ENCODE measurements around the gene ARSI.

The ARSI gene

GRCh38 chr5:150318613-150319483 lies 16.1 kb upstream of the ARSI start:
- Histone ChIP-seq H3K9me3 (no peaks in the 10 kb centered on the region), H3K4me1 (ENCODE audit: control insufficient read depth in 1 of 2, insufficient read depth in 1 of 2, low read depth in 1 of 2, low read length in 1 of 2) (no peaks in the 10 kb centered on the region), H3K27me3 (no peaks in the 10 kb centered on the region), H3K4me3 (ENCODE audit: low read depth in 1 of 2, low read length in 1 of 2) (no peak overlapping the region), H3K36me3 (no peaks in the 10 kb centered on the region), H3K27ac (no peak overlapping the region)
- TF ChIP-seq CTCF (IDR thresholded peaks at IDR 0.05) = no peak

- Histone ChIP-seq H3K27ac (no peak overlapping the region), H3K4me1 (ENCODE audit: control insufficient read depth in 1 of 2, insufficient read depth in 1 of 2, low read depth in 1 of 2, low read length in 1 of 2) (no peaks in the 10 kb centered on the region), H3K36me3 (no peaks in the 10 kb centered on the region), H3K4me3 (ENCODE audit: low read depth in 1 of 2, low read length in 1 of 2) (no peak overlapping the region), H3K27me3 (no peaks in the 10 kb centered on the region), H3K9me3 (no peaks in the 10 kb centered on the region)
- TF ChIP-seq CTCF (IDR thresholded peaks at IDR 0.05) = no peak
These were observed 14.6 kb upstream of the ARSI start for GRCh38 chr5:150317048-150318003.

- Histone ChIP-seq H3K36me3 (no peaks in the 10 kb centered on the region), H3K27me3 (no peaks in the 10 kb centered on the region), H3K27ac (no peak overlapping the region), H3K4me1 (ENCODE audit: control insufficient read depth in 1 of 2, insufficient read depth in 1 of 2, low read depth in 1 of 2, low read length in 1 of 2) (no peaks in the 10 kb centered on the region), H3K9me3 (no peaks in the 10 kb centered on the region), H3K4me3 (ENCODE audit: low read depth in 1 of 2, low read length in 1 of 2) (no peak overlapping the region)
- no peak for TF ChIP-seq CTCF (IDR thresholded peaks at IDR 0.05)
These were observed 13.6 kb upstream of the ARSI start for GRCh38 chr5:150316320-150316719.

GRCh38 chr5:150315245-150315644 lies 12.5 kb upstream of the ARSI start:
- Histone ChIP-seq H3K36me3 (no peaks in the 10 kb centered on the region), H3K27me3 (no peaks in the 10 kb centered on the region), H3K4me3 (ENCODE audit: low read depth in 1 of 2, low read length in 1 of 2) (no peak overlapping the region), H3K27ac (no peak overlapping the region), H3K4me1 (ENCODE audit: control insufficient read depth in 1 of 2, insufficient read depth in 1 of 2, low read depth in 1 of 2, low read length in 1 of 2) (no peaks in the 10 kb centered on the region), H3K9me3 (no peaks in the 10 kb centered on the region)
- TF ChIP-seq CTCF (IDR thresholded peaks at IDR 0.05) = no peak

GRCh38 chr5:150313921-150314716 lies 11.4 kb upstream of the ARSI start:
- Histone ChIP-seq H3K9me3 (no peaks in the 10 kb centered on the region), H3K27ac (no peak overlapping the region), H3K36me3 (no peaks in the 10 kb centered on the region), H3K4me1 (ENCODE audit: control insufficient read depth in 1 of 2, insufficient read depth in 1 of 2, low read depth in 1 of 2, low read length in 1 of 2) (no peaks in the 10 kb centered on the region), H3K4me3 (ENCODE audit: low read depth in 1 of 2, low read length in 1 of 2) (no peak overlapping the region), H3K27me3 (no peaks in the 10 kb centered on the region)
- TF ChIP-seq CTCF (IDR thresholded peaks at IDR 0.05) = no peak
